Left lobe of liver (tissue), 2 donors: ENCODE results near the gene MT3. TPM values are rescaled to one million over a fixed set of nuclear protein-coding genes. Genes with fewer than 3 reads are reported as not detected.
A peak's percentile ranks its signal among the peaks of the same experiment; 100 is the strongest.
"Not testable (repeated sequence)": the region's sequence is repeated elsewhere in the genome, so short reads cannot be mapped to it uniquely, and the experiment has no call there.

Source experiments
- ATAC-seq: fragments of 200-7000 bp; cut with Tn5 transposase; one replicate; pipeline ENCODE4 v1.9.1; 2020; ENCODE audit warnings: mild to moderate bottlenecking, moderate library complexity
- DNase-seq: peaks from one replicate; pipeline ENCODE4 v3.0.0-alpha.2; 2020; ENCODE audit warnings: low spot score
- total RNA-seq: library from RNA; stranded (reverse); gene quantifications from one replicate; pipeline ENCODE4 v1.2.1, GENCODE V29; 2021
- donor health status: DM: no; HTN: no; CAD: no; lungs with moderate emphysema.
- donor health status: DM: no; HTN: yes; CAD: no.

The MT3 gene
- total RNA-seq, 1 donor from 2014 or later: not detected

DNA sequence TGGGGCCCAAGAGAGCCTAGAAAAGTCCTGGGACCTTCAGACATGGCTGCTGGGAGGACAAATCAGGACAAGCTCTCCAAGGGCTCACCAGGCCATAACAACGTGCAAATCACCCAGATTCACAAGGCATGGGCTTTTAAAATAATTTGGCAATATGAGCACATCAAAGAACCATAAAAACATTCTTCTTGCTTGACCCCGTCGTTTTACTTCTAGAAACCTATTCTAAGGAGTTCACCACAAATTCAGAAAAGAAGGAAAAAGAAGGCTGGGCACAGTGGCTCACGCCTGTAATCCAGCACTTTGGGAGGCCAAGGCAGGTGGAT is 12.1 kb upstream of the MT3 start:
- no peak for DNase-seq
- no peak for ATAC-seq

DNA sequence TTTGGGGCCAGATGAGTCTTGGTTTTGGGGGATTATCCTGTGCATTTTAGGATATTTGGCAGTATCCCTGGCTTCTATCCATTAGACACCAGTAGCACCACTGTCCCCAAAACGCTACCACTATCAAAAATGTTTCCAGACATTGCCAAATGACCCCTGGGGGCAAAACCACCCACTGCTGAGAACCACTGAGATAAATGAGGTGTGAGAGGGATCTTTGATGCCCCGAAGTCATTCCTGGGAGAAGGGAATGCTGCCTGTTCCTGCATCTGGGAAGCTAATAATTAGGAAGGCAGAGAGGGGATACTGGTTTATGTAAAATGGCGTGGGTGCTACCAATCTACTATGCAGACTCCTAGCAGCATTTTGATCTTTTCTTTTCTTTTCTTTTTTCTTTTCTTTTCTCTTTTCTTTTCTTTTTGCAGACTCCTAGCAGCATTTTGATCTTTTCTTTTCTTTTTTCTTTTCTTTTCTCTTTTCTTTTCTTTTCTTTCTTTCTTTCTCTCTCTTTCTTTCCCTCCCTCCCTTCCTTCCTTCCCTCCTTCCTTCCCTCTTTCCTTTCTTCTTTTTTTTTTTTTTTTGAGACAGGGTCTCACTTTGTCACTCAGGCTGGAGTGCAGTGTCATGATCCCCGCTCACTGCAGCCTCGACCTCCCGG is 8.8 kb upstream of the MT3 start:
- no peak for ATAC-seq
- no peak for DNase-seq

DNA sequence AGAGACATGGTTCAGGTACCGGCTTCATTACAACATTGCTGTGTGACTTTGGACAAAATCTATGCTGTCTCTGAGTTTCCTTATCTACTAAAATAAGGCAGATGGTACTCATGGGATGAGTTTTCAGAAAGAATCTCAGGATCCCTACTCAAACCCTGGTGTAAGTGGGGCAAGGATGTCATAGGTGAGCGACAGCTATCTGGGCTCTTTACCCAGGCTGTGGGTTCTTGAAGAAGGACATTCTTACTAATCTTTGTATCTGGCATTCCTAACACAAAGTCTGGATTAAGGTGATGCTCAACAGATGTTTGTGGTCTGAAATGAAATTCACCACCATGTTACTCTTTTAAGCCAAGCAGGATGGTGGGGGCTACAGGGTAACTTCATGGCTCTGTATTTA is 6.4 kb upstream of the MT3 start:
- not testable (repeated sequence) for ATAC-seq, DNase-seq

DNA sequence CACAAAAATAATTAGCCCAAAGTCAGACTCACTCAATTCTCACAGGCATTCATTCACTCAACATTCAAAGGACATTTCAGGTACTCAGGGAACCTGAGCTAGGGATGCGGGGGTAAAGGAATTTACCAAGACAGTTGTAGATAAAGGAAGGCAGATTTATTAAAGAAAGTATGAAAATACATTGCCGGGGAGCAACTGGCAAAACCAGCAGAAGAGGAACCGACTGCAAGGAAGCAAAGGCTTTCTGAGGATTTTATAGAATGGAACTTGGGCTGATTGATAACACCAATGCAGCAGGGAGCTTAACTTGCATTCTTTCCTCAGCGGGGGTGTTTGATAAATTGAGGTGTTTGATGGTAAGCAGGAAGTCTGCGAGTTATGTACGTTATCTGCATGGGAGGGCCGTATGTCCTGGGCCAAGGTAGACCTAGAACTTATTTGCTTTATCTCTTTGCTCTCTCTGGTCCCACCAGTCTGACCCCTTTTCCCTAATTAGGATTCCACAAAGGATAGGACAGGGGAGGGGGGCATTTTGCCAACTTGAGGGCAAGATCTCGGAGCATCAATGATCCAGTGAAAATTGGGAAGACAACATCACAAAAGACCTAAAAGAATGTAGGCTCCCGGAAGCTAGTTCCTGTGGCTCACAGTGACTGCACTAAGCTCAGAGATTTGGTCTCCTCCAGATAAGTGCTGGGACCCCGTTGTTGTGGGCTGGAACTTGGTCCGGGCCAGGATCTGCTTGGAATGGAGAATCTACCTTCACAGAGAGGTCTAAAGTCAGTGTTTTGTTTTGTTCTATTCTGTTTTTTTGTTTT is 5.8 kb upstream of the MT3 start:
- DNase-seq (no peak), ATAC-seq (no peak)

DNA sequence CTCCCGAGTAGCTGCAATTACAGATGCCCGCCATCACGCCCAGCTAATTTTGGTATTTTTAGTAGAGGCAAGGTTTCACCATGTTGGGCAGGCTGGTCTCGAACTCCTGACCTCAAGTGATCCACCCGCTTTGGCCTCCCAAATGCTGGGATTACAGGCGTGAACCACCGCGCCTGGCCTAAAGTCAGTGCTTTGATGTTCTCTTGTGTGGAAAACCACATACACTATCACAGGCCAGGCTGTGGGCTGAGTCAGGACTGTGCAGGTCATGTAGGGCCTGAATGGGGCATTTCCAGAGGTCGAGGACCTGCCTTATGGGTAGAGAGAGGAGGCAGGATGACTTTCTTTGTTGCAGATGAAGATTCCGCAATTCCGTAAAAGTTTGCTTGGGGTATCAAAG is 5.1 kb upstream of the MT3 start:
- ATAC-seq (no peak), DNase-seq (no peak)

DNA sequence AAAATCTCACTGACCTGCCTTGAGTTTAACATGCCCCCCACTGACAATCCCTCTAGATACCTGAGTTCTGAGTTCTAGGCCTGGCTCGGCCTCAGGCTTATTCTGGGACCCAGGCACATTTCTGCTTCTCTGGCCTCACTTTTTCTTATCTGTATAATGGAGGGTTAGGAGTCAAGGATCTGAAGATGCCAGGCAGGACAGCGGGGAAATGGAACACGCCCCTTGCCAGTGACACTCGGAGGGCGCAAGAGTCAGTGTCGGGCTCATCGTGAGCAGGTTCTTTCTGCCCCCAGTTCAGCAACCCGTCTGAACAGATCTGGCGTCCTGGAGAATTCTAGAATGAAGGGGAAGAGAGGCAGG is 567 bp upstream of the MT3 start:
- ATAC-seq (no peak), DNase-seq (no peak)

DNA sequence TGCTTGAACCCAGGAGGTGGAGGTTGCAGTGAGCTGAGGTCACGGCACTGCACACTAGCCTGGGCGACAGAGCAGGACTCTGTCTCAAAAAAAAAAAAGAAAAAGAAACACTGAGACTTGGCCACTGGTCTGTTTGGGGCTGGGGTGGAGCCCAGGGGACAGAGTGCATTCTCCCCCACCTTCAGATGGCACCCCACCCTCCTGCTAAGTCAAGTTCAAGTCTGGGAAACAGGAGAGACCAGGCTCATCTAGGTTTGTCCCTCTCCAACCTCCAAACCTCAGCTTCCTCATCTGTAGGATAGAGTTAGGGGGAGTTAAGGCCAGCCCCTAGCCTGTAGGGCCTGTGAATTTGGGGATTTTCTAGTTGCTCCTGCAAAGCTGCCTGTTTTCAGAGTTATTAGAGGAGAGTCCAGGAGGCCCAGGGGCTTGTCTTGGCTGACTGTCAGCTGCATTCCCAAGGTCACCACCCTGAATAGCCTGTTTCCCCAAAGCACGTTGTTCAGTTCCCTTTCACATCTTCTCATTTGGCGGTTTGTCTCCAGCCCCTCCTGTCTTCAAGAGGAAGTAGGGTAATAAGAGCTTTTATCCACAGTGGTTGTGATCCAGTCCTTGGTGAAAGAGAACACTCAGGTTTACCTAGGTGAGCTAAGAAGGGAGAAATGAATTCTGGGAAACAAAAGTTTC is 2.2 kb downstream of the MT3 start:
- ATAC-seq (no peak), DNase-seq (no peak)

DNA sequence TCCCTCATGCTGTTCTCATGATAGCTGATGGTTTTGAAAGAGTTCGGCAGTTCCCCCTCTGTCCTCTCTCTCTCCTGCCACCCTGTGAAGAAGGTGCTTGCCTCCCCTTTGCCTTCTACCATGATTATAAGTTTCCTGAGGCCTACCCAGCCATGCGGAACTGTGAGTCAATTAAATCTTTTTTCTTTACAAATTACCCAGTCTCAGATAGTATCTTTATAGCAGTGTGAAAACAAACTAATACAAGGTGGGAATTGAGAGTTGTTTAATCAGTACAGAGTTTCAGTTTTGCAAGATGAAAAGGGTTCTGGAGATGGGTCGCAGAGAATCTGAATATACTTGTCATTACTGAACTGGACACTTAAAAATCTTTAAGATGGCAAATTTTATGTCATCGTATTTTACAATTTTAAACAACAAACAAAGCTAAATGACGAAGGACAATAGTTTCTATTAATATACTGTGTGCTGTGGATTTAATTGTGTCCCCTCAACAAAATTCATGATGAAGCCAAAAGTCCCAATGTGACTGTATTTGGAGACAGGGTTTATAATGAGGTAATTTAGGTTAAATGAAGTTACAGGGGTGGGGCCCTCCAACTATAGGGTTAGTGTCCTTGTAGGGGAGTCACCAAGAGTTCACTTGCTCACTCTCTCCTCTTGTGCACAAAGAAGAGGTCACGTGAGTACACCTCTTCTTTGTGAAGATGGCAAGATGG is 4.4 kb downstream of the MT3 start:
- DNase-seq: no peak
- no peak for ATAC-seq

DNA sequence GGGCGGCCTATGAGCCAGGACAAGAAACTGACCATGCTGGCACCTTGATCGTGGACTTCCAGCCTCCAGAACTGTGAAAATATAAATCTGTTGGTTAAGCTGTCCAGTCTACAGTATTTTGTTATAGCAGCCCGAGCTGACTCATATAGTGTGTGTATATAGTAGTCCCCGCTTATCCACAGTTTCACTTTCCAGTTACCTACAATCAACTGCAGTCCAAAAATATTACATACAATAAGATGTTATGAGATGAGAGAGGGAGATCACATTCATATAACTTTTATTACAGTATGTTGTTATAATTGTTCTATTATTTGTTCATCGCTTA is 4.9 kb downstream of the MT3 start:
- ATAC-seq (no peak), DNase-seq (no peak)

DNA sequence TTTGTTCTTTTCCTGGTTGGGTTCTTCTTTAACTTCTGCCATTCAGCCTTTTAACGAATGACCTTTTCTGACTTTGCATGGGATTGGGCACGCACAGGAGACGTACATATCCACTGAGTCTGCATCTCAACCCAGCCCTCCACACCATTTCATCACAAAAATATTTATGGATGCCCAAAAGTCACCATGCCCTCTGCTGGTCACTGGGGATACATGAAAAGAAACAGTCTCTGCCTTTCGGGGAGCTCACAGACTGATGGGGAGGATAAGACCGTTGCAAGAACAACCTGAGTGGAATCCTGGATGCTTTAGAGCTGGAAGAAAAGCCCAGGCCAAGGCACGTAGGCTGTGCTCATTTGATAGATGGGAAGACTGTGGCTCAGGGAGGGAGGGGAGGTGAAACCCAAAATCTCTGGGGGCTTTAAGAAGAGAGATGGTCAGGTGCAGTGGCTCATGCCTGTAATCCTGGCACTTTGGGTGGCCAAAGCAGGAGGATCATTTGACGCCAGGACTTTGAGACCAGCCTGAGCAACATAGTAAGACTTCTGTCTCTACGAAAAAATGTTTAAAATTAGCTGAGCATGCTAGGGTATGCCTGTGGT is 11.2 kb downstream of the MT3 start:
- DNase-seq (no peak), ATAC-seq (peak; percentile 81)

DNA sequence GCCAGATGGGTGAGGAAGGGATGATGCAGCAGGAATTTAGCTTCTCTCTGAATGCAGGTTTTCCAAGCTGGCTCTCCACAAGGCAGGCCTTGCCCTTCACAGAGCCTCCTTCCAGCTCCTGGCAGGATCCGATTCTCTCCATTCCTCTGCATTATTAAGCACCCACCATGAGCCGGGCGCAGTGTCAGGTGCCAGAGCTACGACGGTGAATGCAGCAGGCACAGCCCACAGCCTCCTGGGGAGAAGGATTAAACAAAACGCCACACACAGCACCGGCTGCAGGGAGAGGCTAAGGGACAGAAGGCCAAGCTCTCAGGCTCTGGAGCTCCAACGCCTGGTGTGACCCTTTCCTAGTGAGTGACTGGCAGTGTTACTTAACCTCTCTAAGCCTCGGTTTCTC is 12.0 kb downstream of the MT3 start:
- DNase-seq: no peak
- no peak for ATAC-seq

DNA sequence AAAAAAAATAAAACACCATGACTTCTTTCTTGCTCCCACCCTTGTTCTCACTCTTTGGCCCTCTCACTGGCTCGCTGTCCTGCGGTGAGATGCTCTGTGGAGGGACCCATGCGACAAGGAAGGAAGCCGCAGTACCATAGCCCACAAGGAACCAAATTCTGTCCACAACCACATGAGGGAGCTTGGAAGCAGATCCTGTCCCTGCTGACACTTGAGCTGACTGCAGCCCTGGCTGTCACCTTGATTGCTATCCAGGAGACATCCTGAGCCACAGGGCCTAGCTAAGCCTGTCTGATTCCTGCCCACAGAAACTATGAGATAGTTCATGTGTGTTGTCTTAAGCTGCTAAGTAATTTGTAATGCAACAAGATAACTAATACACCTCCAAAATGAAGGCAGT is 14.3 kb downstream of the MT3 start:
- ATAC-seq (peak; percentile 14), DNase-seq (no peak)

DNA sequence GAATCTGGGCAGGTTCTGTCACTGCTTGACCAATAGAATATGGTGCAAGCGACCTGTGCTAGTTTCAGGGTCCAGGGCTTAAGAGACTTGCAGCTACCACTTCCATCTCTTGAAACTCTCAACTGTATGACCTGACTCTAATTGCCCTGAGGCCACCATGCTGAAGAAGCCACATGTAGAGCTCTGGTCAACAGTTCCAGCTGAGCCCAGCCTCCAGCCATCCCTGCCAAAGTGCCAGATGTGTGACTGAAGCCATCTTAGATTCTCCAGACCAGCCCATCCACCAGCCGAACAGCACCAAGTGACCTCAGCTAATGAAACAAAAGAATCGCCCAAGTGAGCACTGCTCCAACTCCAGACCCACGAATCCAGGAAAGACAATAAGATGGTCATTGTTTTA is 15.6 kb downstream of the MT3 start:
- DNase-seq (no peak), ATAC-seq (no peak)

DNA sequence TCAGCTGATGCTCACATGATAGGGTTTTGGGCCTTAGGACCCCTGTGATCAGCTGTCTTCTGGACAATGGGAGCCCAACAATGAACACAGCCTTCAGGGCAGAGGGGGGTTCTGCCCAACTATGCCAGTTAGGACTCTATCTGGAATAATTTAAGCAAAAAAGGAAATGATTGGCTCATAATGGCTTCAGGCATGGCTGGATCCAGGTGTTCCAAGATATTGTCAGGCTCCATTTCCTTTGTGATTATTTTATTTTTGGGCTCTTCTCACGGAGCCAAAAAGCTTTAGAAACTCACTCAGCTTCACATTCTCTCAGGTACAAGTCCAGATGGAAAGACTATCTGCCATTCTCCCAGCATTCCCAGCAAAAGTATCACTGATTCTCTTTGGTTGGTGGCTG is 16.1 kb downstream of the MT3 start:
- no peak for ATAC-seq

DNA sequence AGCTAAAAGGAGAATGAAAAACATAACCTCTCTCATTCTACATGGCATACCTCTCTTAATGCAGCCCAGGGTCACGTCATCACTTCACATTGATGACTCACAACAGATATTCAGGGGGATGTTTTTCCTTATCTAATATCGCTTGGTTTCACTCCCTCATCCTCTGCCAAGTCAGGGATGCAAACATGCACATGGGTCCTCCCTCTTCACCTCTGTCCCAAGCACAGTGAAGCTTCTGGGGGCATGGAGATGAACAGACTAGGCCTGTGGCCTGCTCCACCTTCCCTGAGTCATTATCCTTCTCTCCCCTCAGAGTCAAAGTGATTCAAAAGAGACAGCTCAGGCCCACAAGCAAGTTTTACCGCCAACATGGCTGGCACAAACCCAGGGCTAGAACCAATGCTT is 16.7 kb downstream of the MT3 start:
- DNase-seq: peak; percentile 65

More for the DNA sequence above, 16.1 kb downstream of the MT3 start:
- DNase-seq: no peak

DNA sequence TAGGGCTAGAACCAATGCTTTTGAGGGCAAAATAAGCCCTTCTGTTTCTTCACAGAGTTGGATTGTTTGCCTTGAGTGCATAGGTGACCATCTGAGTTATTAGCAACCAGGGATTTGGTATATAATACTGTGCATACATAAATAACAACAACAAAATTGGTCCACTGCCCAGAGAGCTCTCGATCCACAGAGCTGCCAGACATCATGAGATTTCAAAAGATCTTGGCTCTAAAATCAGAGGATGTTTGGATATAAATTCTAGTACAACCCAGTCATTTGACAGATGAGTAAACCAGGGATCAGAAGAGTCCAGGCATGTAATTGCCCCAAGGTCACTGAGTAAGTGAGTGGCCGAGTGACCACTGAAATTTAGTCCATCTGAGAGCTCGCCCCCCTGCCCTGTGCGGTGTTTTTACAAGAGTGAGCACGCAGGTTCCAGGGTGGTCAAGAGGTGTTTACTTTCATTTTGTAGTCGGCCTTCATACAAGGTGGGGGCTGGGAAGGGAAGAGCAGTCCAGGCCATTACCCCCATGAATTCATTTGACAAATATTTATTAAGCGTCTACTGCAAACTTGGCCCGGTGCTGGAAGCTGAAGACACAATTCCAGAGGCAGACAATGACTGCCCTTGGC is 17.3 kb downstream of the MT3 start:
- DNase-seq: no peak
- peak; percentile 3 for ATAC-seq

More for the DNA sequence above, 16.7 kb downstream of the MT3 start:
- no peak for ATAC-seq

DNA sequence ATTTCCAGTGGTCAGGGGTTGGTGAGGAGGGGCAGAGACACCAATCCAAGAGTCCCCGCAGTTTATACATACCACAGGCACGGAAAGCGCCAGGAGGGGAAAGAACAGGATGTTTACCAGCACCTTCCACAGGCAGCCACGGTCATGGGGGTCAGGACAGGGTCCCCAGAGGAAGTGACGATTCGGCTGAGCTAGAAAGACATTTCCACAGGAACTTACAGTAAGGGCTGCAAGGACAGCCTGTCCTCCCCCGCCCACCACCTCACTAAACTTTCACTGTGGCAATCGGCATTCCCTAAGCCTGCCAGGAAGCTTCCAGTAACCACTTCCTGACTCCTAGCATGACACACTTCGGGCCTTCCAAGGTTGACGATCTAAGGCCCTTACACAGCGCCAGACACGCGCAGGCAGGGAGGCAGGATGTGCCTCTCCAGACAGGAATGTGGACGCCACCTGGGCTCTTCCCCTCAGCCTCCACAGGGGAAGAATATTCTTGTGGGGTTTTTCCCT is 17.8 kb downstream of the MT3 start:
- DNase-seq: peak; percentile 81
- ATAC-seq: peak; percentile 4

DNA sequence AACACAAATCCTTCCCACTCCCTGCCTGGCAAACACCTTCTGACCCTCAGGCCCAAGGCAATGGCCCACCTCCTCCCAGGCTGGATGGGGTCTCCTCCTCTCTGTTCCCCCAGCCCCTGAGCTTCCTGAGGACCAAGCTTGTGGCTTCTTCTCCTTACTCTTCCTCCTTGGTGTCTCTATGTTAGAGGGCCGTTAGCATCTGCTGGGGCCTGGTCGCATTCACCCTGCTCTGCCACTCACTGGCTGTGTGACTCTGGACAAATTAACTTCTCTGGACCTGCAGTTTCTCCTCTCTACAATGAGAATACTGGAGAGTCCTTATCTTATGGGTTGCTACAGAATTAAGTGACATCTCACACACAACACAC is 18.3 kb downstream of the MT3 start:
- ATAC-seq (no peak), DNase-seq (no peak)

DNA sequence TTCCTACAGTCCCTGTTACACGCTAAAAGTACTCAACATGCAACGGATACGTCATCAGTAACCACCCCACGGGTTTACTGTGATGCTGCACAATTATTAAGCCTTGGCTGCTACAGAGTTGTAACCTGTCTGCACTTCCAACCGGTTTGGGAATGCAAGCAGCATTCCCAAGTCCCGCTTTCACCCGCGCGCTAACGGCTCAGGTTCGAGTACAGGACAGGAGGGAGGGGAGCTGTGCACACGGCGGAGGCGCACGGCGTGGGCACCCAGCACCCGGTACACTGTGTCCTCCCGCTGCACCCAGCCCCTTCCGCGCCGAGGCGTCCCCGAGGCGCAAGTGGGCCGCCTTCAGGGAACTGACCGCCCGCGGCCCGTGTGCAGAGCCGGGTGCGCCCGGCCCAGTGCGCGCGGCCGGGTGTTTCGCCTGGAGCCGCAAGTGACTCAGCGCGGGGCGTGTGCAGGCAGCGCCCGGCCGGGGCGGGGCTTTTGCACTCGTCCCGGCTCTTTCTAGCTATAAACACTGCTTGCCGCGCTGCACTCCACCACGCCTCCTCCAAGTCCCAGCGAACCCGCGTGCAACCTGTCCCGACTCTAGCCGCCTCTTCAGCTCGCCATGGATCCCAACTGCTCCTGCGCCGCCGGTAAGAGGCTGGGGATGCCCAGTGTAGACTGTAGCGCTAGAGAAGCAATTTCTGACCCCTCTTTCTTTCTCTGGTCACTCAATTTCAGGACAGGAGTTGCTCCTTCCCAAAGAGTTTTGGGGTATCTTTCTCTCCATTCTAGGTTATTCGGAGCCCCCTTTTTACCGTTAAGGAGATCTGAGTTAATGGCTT is 18.9 kb downstream of the MT3 start, which contains the start of gene MT2A:
MT2A (plus strand) TSS at position 542 of the 833 bp plus-strand sequence; CDS start at position 614, 72 bp downstream.
- ATAC-seq: peak; percentile 65
- DNase-seq: peak; percentile 98
